Measurements from ENCODE around the gene TJP2.

GRCh38 chr9:69180200-69180599 is 6.1 kb downstream of the TJP2 start:
- TF ChIP-seq EP300 (IDR thresholded peaks at IDR 0.05; ENCODE audit: borderline replicate concordance in 1 of 2, control insufficient read depth in 1 of 2, low read depth in 2 of 2, low read length in 2 of 2) = no peak
- no peak for TF ChIP-seq CTCF (IDR thresholded peaks at IDR 0.05 in 2 of 3, conservative IDR thresholded peaks at IDR 0.05 in 1 of 3; ENCODE audit: control insufficient read depth in 2 of 3, extremely low read depth in 1 of 3, insufficient read depth in 1 of 3, low read depth in 3 of 3, low read length in 3 of 3)
- no peak for TF ChIP-seq ASH2L (IDR thresholded peaks at IDR 0.05; ENCODE audit: borderline replicate concordance, low read depth)
- TF ChIP-seq ZNF24 (IDR thresholded peaks at IDR 0.05) = no peak
- no peak for TF ChIP-seq EZH2 (IDR thresholded peaks at IDR 0.05; ENCODE audit: borderline replicate concordance, control insufficient read depth, low read depth, low read length)
- TF ChIP-seq MXI1 (IDR thresholded peaks at IDR 0.05; ENCODE audit: low read depth, low read length) = no peak
- no peak for TF ChIP-seq ESRRA (IDR thresholded peaks at IDR 0.05; ENCODE audit: low read length)
- TF ChIP-seq POLR2A (IDR thresholded peaks at IDR 0.05; ENCODE audit: low read depth, low read length) = no peak
- TF ChIP-seq NFYA (IDR thresholded peaks at IDR 0.05; ENCODE audit: borderline replicate concordance, low read depth, low read length) = no peak
- no peak for TF ChIP-seq BRCA1 (IDR thresholded peaks at IDR 0.05; ENCODE audit: low read depth, low read length)
- TF ChIP-seq CEBPB (IDR thresholded peaks at IDR 0.05; ENCODE audit: borderline replicate concordance in 1 of 2, low read depth in 2 of 2, low read length in 2 of 2) = no peak

All from GM12878 (cell line).